ENCODE measurements around the gene HMG20B. TPM values are rescaled to one million over a fixed set of nuclear protein-coding genes. Genes with fewer than 3 reads are reported as not detected.
A peak's percentile ranks its signal among the peaks of the same experiment; 100 is the strongest.

The HMG20B gene
- total RNA-seq, 2 experiments from 2014 or later: 45.0 to 51.2 TPM

GRCh38 chr19:3591876-3592613 is 19.3 kb downstream of the HMG20B start:
- Mint-ChIP-seq H3K27me3 (ENCODE audit: low read depth) (peaks cover 2% of the 10 kb centered on the region), H3K4me1 (ENCODE audit: low read depth) (no peaks in the 10 kb centered on the region), H3K4me3 (no peak overlapping the region), H3K36me3 (ENCODE audit: low read depth) (no peaks in the 10 kb centered on the region), H3K9me3 (ENCODE audit: insufficient read depth) (no peaks in the 10 kb centered on the region), H3K27ac (no peak overlapping the region)
- DNase-seq (no peak), ATAC-seq (no peak)
- CTCF ChIA-PET: interaction anchor here (0.8 to 1.4 kb wide), 3 partner anchors 9 to 119 kb away, joined by 3 read pairs; no protein-coding TSS in a partner anchor
- POLR2A ChIA-PET: interaction anchor here (0.7 to 0.9 kb wide), 2 partner anchors 13 to 16 kb away, joined by 3 read pairs; no protein-coding TSS in a partner anchor

DNA sequence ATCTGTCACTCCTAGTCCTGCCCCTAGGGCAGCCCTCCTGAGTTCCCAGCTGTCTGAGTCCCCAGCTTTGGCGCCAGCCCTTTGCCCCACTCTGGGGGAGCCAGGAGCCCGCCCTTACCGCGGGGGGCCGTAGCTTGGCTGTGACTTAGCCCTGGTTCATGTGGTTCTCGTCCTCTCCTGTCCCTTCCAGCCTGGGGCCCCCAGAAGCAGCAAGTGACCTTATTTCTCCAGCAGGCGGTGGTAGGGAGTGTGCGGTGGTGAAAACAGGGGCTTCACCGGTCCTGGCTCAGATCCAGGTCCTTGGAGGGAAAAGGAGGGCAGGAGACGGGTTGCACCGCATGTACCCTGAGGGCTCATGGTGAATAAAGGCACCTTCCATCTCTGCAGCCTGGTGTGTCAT is 20.4 kb downstream of the HMG20B start:
- ATAC-seq (no peak), DNase-seq (no peak)
- H3K27me3 Mint-ChIP-seq (ENCODE audit: low read depth): peaks cover 2% of the 10 kb centered on the region
- ChIA-PET POLR2A (no interaction called here), CTCF (no interaction called here)
- no peaks in the 10 kb centered on the region for H3K9me3 Mint-ChIP-seq (ENCODE audit: insufficient read depth)
- H3K36me3 Mint-ChIP-seq (ENCODE audit: low read depth): no peaks in the 10 kb centered on the region
- H3K4me3 Mint-ChIP-seq: no peak overlapping the region
- no peaks in the 10 kb centered on the region for H3K4me1 Mint-ChIP-seq (ENCODE audit: low read depth)
- no peak overlapping the region for H3K27ac Mint-ChIP-seq

DNA sequence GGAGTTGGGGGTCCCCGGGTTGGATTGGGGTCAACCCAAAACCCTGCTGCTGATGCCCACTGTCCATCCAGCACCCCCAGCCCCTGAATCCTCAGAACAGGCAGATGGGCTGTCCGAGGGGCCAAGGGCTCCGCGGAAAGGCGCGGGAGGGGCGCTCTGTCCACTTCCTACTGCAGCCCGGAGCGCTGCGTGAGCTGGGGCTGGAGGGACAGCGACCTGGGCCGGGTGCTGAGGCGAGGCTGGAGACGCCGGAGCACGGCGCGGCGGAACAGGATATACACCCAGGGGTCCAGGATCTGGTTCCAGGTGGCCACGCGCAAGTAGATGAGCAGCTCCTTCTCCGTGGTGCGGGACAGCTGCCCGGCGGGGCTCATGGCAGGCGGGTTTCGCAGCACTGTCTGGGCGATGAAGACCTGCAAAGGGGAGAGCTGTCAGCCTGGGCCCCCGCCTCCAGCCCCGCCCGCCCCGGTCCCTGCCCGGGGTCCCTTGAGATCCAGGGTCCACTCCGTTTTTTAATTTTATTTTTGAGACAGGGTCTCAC is 22.8 kb downstream of the HMG20B start:
- Mint-ChIP-seq H3K4me1 (ENCODE audit: low read depth) (no peaks in the 10 kb centered on the region), H3K36me3 (ENCODE audit: low read depth) (no peaks in the 10 kb centered on the region), H3K4me3 (no peak overlapping the region), H3K9me3 (ENCODE audit: insufficient read depth) (no peaks in the 10 kb centered on the region), H3K27ac (no peak overlapping the region), H3K27me3 (ENCODE audit: low read depth) (peaks cover 2% of the 10 kb centered on the region)
- no peak for ATAC-seq
- ChIA-PET CTCF (no interaction called here), POLR2A (no interaction called here)
- DNase-seq: no peak

GRCh38 chr19:3599776-3600187 is 27.0 kb downstream of the HMG20B start:
- no peak for ATAC-seq

GRCh38 chr19:3601021-3601420 is 28.3 kb downstream of the HMG20B start:
- H3K36me3 Mint-ChIP-seq (ENCODE audit: low read depth): no peaks in the 10 kb centered on the region
- H3K4me1 Mint-ChIP-seq (ENCODE audit: low read depth): no peaks in the 10 kb centered on the region
- no peak overlapping the region for H3K4me3 Mint-ChIP-seq
- CTCF ChIA-PET: no interaction called here
- POLR2A ChIA-PET: no interaction called here
- H3K27ac Mint-ChIP-seq: no peak overlapping the region
- DNase-seq (no peak), ATAC-seq (no peak)
- H3K9me3 Mint-ChIP-seq (ENCODE audit: insufficient read depth): no peaks in the 10 kb centered on the region
- no peaks in the 10 kb centered on the region for H3K27me3 Mint-ChIP-seq (ENCODE audit: low read depth)

More at GRCh38 chr19:3599776-3600187, 27.0 kb downstream of the HMG20B start:
- POLR2A ChIA-PET: no interaction called here
- CTCF ChIA-PET: no interaction called here
- no peak for DNase-seq
- no peaks in the 10 kb centered on the region for H3K4me1 Mint-ChIP-seq (ENCODE audit: low read depth)
- H3K4me3 Mint-ChIP-seq: no peak overlapping the region
- no peaks in the 10 kb centered on the region for H3K9me3 Mint-ChIP-seq (ENCODE audit: insufficient read depth)
- H3K36me3 Mint-ChIP-seq (ENCODE audit: low read depth): no peaks in the 10 kb centered on the region
- no peaks in the 10 kb centered on the region for H3K27me3 Mint-ChIP-seq (ENCODE audit: low read depth)
- H3K27ac Mint-ChIP-seq: no peak overlapping the region

- H3K27ac Mint-ChIP-seq: no peak overlapping the region
- H3K4me3 Mint-ChIP-seq: no peak overlapping the region
- H3K27me3 Mint-ChIP-seq (ENCODE audit: low read depth): no peaks in the 10 kb centered on the region
- ATAC-seq (no peak), DNase-seq (no peak)
- CTCF ChIA-PET: interaction anchor here (1.8 kb wide), 1 partner anchor 58 kb away, joined by 5 read pairs; no protein-coding TSS in a partner anchor
- H3K4me1 Mint-ChIP-seq (ENCODE audit: low read depth): peaks cover 11% of the 10 kb centered on the region
- H3K9me3 Mint-ChIP-seq (ENCODE audit: insufficient read depth): no peaks in the 10 kb centered on the region
- no peaks in the 10 kb centered on the region for H3K36me3 Mint-ChIP-seq (ENCODE audit: low read depth)
- POLR2A ChIA-PET: no interaction called here
Measured at GRCh38 chr19:3603121-3603811, 30.5 kb downstream of the HMG20B start.

GRCh38 chr19:3604227-3604986 is 31.7 kb downstream of the HMG20B start:
- H3K27me3 Mint-ChIP-seq (ENCODE audit: low read depth): no peaks in the 10 kb centered on the region
- no peak overlapping the region for H3K27ac Mint-ChIP-seq
- POLR2A ChIA-PET: interaction anchor here (0.8 to 1.1 kb wide), 3 partner anchors 13 to 47 kb away, joined by 3 read pairs; partner anchors contain the start of gene MFSD12
- H3K36me3 Mint-ChIP-seq (ENCODE audit: low read depth): no peaks in the 10 kb centered on the region
- CTCF ChIA-PET: interaction anchor here (0.8 to 1.8 kb wide), 3 partner anchors 16 to 59 kb away, joined by 3 to 5 read pairs (median 5); no protein-coding TSS in a partner anchor
- H3K4me1 Mint-ChIP-seq (ENCODE audit: low read depth): peaks cover 16% of the 10 kb centered on the region
- ATAC-seq (peak; percentile 8), DNase-seq (no peak)
- no peaks in the 10 kb centered on the region for H3K9me3 Mint-ChIP-seq (ENCODE audit: insufficient read depth)
- peak overlapping the region; percentile 27 for H3K4me3 Mint-ChIP-seq

- no peaks in the 10 kb centered on the region for H3K36me3 Mint-ChIP-seq (ENCODE audit: low read depth)
- ChIA-PET POLR2A (interaction anchor here (0.8 to 1.1 kb wide), 3 partner anchors 13 to 48 kb away, joined by 3 read pairs; partner anchors contain the start of gene MFSD12), CTCF (interaction anchor here (0.8 to 1.8 kb wide), 3 partner anchors 16 to 60 kb away, joined by 3 to 5 read pairs (median 5); no protein-coding TSS in a partner anchor)
- no peak overlapping the region for H3K4me3 Mint-ChIP-seq
- no peaks in the 10 kb centered on the region for H3K9me3 Mint-ChIP-seq (ENCODE audit: insufficient read depth)
- peaks cover 19% of the 10 kb centered on the region for H3K4me1 Mint-ChIP-seq (ENCODE audit: low read depth)
- no peak overlapping the region for H3K27ac Mint-ChIP-seq
- no peaks in the 10 kb centered on the region for H3K27me3 Mint-ChIP-seq (ENCODE audit: low read depth)
- DNase-seq: peak; percentile 57
- peak; percentile 50 for ATAC-seq
Measured at GRCh38 chr19:3604987-3605343, 32.2 kb downstream of the HMG20B start.

DNA sequence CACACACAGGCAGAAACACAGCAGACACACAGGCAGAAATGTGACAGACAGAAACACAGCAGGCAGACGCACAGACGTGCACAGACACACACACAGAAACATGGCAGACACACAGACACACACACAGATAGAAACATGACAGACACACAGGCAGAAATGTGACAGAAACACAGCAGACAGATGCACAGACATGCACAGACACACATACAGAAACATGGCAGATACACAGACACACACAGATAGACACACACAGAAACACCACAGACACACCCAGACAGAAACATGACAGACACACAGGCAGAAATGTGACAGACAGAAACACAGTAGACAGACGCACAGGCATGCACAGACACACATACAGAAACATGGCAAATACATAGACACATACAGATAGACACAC is 32.6 kb downstream of the HMG20B start:
- ChIA-PET CTCF (interaction anchor here (0.8 to 1.8 kb wide), 3 partner anchors 16 to 60 kb away, joined by 3 to 5 read pairs (median 5); no protein-coding TSS in a partner anchor), POLR2A (no interaction called here)
- no peak for ATAC-seq
- Mint-ChIP-seq H3K9me3 (ENCODE audit: insufficient read depth) (no peaks in the 10 kb centered on the region), H3K36me3 (ENCODE audit: low read depth) (peaks cover under 1% of the 10 kb centered on the region), H3K4me1 (ENCODE audit: low read depth) (peaks cover 19% of the 10 kb centered on the region), H3K27me3 (ENCODE audit: low read depth) (no peaks in the 10 kb centered on the region), H3K4me3 (no peak overlapping the region), H3K27ac (no peak overlapping the region)
- DNase-seq: no peak

- no peaks in the 10 kb centered on the region for H3K9me3 Mint-ChIP-seq (ENCODE audit: insufficient read depth)
- no peak overlapping the region for H3K4me3 Mint-ChIP-seq
- ATAC-seq (no peak), DNase-seq (no peak)
- H3K4me1 Mint-ChIP-seq (ENCODE audit: low read depth): peaks cover 19% of the 10 kb centered on the region
- no peak overlapping the region for H3K27ac Mint-ChIP-seq
- no peaks in the 10 kb centered on the region for H3K27me3 Mint-ChIP-seq (ENCODE audit: low read depth)
- CTCF ChIA-PET: no interaction called here
- POLR2A ChIA-PET: no interaction called here
- peaks cover 4% of the 10 kb centered on the region for H3K36me3 Mint-ChIP-seq (ENCODE audit: low read depth)
Measured at GRCh38 chr19:3605770-3606169, 33.0 kb downstream of the HMG20B start.

GRCh38 chr19:3606174-3606689 is 33.5 kb downstream of the HMG20B start:
- H3K27ac Mint-ChIP-seq: no peak overlapping the region
- peak; percentile 65 for ATAC-seq

More at GRCh38 chr19:3606174-3606689, 33.5 kb downstream of the HMG20B start:
- peak overlapping the region; percentile 37 for H3K4me3 Mint-ChIP-seq
- H3K4me1 Mint-ChIP-seq (ENCODE audit: low read depth): peaks cover 19% of the 10 kb centered on the region
- CTCF ChIA-PET: no interaction called here
- POLR2A ChIA-PET: no interaction called here
- no peaks in the 10 kb centered on the region for H3K9me3 Mint-ChIP-seq (ENCODE audit: insufficient read depth)
- peaks cover 4% of the 10 kb centered on the region for H3K36me3 Mint-ChIP-seq (ENCODE audit: low read depth)
- peak; percentile 51 for DNase-seq
- H3K27me3 Mint-ChIP-seq (ENCODE audit: low read depth): no peaks in the 10 kb centered on the region

Measured in activated CD8-positive, alpha-beta T cell treated with anti-CD3 and anti-CD28 coated beads, Interleukin-2, amount 10 ng/mL, durations not matched to agents 7 days and 5 days (primary cell).